Endothelial cell (in vitro differentiated cells): ENCODE measurements around the gene LMOD3. TPM values are rescaled to one million over a fixed set of nuclear protein-coding genes. Genes with fewer than 3 reads are reported as not detected.

Source experiments
- DNase-seq: peaks from one replicate; pipeline ENCODE4 v3.0.0; 2021; ENCODE audit warnings: low spot score
- H3K27ac Mint-ChIP-seq: one replicate; pipeline ENCODE4 v1.8.0; 2021; ENCODE audit warnings: mixed read lengths, inconsistent platforms; ENCODE audit not compliant: unreplicated experiment
- H3K27me3 Mint-ChIP-seq: one replicate; pipeline ENCODE4 v1.8.0; 2021; ENCODE audit warnings: mild to moderate bottlenecking, moderate library complexity, mixed read lengths, inconsistent platforms; ENCODE audit not compliant: unreplicated experiment
- H3K36me3 Mint-ChIP-seq: one replicate; pipeline ENCODE4 v1.8.0; 2021; ENCODE audit warnings: mild to moderate bottlenecking, low read depth, mixed read lengths, inconsistent platforms; ENCODE audit not compliant: unreplicated experiment
- H3K4me1 Mint-ChIP-seq: one replicate; pipeline ENCODE4 v1.8.0; 2021; ENCODE audit warnings: mild to moderate bottlenecking, mixed read lengths, inconsistent platforms; ENCODE audit not compliant: unreplicated experiment
- H3K4me3 Mint-ChIP-seq: one replicate; pipeline ENCODE4 v1.8.0; 2021; ENCODE audit warnings: mild to moderate bottlenecking, mixed read lengths, inconsistent platforms; ENCODE audit not compliant: unreplicated experiment
- H3K9me3 Mint-ChIP-seq: one replicate; pipeline ENCODE4 v1.8.0; 2021; ENCODE audit warnings: mixed read lengths, inconsistent platforms; ENCODE audit not compliant: unreplicated experiment
- CTCF ChIP-seq: fragments of 200-600 bp; sonication (generic); IDR thresholded peaks from one replicate; pipeline ENCODE4 v1.5.0; 2021; ENCODE audit warnings: antibody characterized with exemption; ENCODE audit not compliant: unreplicated experiment
- total RNA-seq: library from RNA; stranded (reverse); fragmentation: NEBNext Ultra II Directional; extraction: Animal tissue kit (Norgen Biotek cat#: 25700); gene quantifications from one replicate; pipeline ENCODE4 v1.2.1, GENCODE V29; 2021; ENCODE audit not compliant: unreplicated experiment

LMOD3 gene
- total RNA-seq, 1 donor from 2014 or later = not detected

GRCh38 chr3:69085833-69086722 lies 36.3 kb downstream of the LMOD3 start:
- peaks cover 54% of the 10 kb centered on the region for H3K4me1 Mint-ChIP-seq
- peaks cover 9% of the 10 kb centered on the region for H3K27me3 Mint-ChIP-seq
- peak overlapping the region; percentile 96 for H3K4me3 Mint-ChIP-seq
- H3K9me3 Mint-ChIP-seq = no peaks in the 10 kb centered on the region
- no peak for DNase-seq
- H3K27ac Mint-ChIP-seq = peak overlapping the region; percentile 48
- no peak for TF ChIP-seq CTCF
- H3K36me3 Mint-ChIP-seq = peaks cover 2% of the 10 kb centered on the region

DNA sequence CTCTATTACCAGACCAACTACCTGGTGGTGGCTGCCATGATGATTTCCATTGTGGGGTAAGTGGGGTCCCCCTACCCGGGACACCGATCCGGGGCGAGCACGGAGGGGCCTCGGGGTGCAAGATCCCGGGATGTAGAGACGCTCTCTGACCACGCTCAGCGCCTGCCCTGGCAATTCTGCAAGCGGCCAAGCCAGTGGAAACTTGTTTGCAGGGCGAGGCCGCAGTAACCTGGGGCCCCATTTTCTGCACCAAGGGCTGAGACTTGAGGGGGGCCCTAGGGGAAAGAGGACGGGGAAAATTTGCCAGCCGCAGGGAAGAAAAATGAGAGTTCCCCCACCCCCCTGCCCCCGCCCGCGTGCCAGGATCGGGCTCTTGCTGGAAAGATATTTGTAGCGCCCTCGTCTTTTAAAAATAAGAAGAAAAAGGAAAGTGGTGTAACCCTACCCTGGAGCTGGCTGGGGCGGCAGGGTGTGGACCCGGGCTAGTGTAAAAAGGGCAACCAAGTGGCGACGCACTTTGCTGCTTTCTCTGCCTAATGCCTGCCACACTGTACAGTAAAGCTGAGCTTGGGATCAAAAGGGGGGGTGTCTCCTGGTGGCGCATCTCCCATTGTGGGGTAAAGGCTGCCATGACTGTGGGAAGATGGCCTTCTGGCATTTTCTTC lies 37.1 kb downstream of the LMOD3 start:
- Mint-ChIP-seq H3K27me3 (peaks cover 9% of the 10 kb centered on the region), H3K4me3 (peak overlapping the region; percentile 96), H3K27ac (peak overlapping the region; percentile 74), H3K9me3 (no peaks in the 10 kb centered on the region), H3K36me3 (peaks cover 2% of the 10 kb centered on the region), H3K4me1 (peaks cover 48% of the 10 kb centered on the region)
- no peak for TF ChIP-seq CTCF
- DNase-seq = no peak

DNA sequence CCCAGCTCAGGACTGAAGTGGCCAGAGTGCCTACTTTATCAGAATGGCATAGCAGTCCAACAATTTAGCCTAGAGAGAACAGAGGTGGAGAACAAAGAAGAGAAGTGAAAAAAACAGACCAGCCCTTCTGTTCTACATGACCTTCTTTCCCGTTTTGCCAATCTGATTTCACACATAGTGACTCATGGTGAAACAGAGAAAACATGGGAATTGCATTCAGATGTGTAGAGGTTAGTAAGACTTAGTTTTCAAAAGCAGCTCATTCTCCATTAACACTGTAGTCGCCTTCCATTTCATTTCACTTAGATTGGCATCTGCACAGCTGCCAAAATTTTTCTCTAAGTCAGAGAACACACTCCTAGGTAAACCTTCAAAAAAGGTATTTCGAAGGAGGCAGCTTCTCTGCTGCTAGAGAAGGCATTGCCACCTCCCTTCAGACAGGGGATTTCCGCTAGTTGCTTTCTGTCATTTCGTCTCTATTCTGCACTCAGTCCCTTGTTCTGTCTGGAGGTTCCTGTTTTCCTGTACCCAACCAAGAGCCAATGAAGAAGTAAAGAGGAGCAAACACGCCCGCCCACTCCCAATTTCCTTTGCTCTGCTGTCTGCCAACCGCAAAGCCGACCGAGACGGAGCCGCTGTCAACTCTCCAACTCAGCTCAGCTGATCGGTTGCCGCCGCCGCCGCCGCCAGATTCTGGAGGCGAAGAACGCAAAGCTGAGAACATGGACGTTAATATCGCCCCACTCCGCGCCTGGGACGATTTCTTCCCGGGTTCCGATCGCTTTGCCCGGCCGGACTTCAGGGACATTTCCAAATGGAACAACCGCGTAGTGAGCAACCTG lies 37.8 kb downstream of the LMOD3 start, which contains the start of gene ARL6IP5:
Gene ARL6IP5, plus strand, starts transcription at position 612 of the 842 bp plus-strand sequence. Its CDS starts 111 bp downstream, at position 723.
- no peaks in the 10 kb centered on the region for H3K9me3 Mint-ChIP-seq
- peaks cover 9% of the 10 kb centered on the region for H3K27me3 Mint-ChIP-seq
- H3K27ac Mint-ChIP-seq = peak within 1 kb of the TSS; percentile 98
- H3K4me3 Mint-ChIP-seq = peak within 1 kb of the TSS; percentile 96
- H3K36me3 Mint-ChIP-seq = peaks cover 3% of the 10 kb centered on the region
- peaks cover 42% of the 10 kb centered on the region for H3K4me1 Mint-ChIP-seq
- no peak for TF ChIP-seq CTCF
- peak; percentile 86 for DNase-seq

GRCh38 chr3:69082805-69083204 lies 39.6 kb downstream of the LMOD3 start:
- no peak for DNase-seq
- Mint-ChIP-seq H3K4me3 (no peak overlapping the region), H3K27ac (peak overlapping the region; percentile 45), H3K27me3 (peaks cover 9% of the 10 kb centered on the region), H3K36me3 (peaks cover 8% of the 10 kb centered on the region), H3K4me1 (peaks cover 48% of the 10 kb centered on the region), H3K9me3 (no peaks in the 10 kb centered on the region)
- no peak for TF ChIP-seq CTCF
